Renal pelvis (tissue), 12 donors: Measurements from ENCODE around the gene JOSD2. TPM values are rescaled to one million over a fixed set of nuclear protein-coding genes. Genes with fewer than 3 reads are reported as not detected.

Experiments
- DNase-seq: peaks from one replicate; pipeline ENCODE4 v3.0.0-alpha.2; 2013
- long read RNA-seq, 16 experiments: transcript quantifications; one replicate each; lab custom pipeline, GENCODE V29; 2026
- polyA plus RNA-seq, 3 donors: library from polyadenylated mRNA; unstranded; fragments of 120-200 nt; gene quantifications; one replicate each; pipeline ENCODE4 v1.2.1, GENCODE V29; 2013; ENCODE audit not compliant: insufficient read length in 3 of 3

Gene JOSD2, protein sequence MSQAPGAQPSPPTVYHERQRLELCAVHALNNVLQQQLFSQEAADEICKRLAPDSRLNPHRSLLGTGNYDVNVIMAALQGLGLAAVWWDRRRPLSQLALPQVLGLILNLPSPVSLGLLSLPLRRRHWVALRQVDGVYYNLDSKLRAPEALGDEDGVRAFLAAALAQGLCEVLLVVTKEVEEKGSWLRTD
- polyA plus RNA-seq, result 10 to 100 TPM; 12.9 to 15.1 (median 14.1) TPM
- long read RNA-seq, donor 1, transcript JOSD2-204 (5 exons, 996 nt), result major isoform, 5 of 9 reads
- long read RNA-seq, donor 1, partial matches to known transcripts, result 0 of 9 reads
- long read RNA-seq, donor 1, other reads (novel, unspliced or antisense), result 0 of 9 reads
- long read RNA-seq, donor 2, transcript JOSD2-204 (5 exons, 996 nt), result major isoform, 6 of 9 reads
- long read RNA-seq, donor 2, partial matches to known transcripts, result 0 of 9 reads
- long read RNA-seq, donor 2, other reads (novel, unspliced or antisense), result 0 of 9 reads
- long read RNA-seq, donor 3, transcript JOSD2-204 (5 exons, 996 nt), result major isoform, 9 of 12 reads
- long read RNA-seq, donor 3, partial matches to known transcripts, result 0 of 12 reads
- long read RNA-seq, donor 3, other reads (novel, unspliced or antisense), result 0 of 12 reads
- long read RNA-seq, donor 4, transcript JOSD2-205 (5 exons, 802 nt), result minor isoform, 5 of 23 reads
- long read RNA-seq, donor 4, transcript JOSD2-204 (5 exons, 996 nt), result major isoform, 15 of 23 reads
- long read RNA-seq, donor 4, partial matches to known transcripts, result 0 of 23 reads
- long read RNA-seq, donor 4, other reads (novel, unspliced or antisense), result 0 of 23 reads
- long read RNA-seq, donor 5, partial matches to known transcripts, result 0 of 6 reads
- long read RNA-seq, donor 5, other reads (novel, unspliced or antisense), result 0 of 6 reads
- long read RNA-seq, donor 6, transcript JOSD2-204 (5 exons, 996 nt), result major isoform, 5 of 7 reads
- long read RNA-seq, donor 6, partial matches to known transcripts, result 0 of 7 reads
- long read RNA-seq, donor 6, other reads (novel, unspliced or antisense), result 0 of 7 reads
- long read RNA-seq, donor 7, transcript JOSD2-204 (5 exons, 996 nt), result major isoform, 14 of 16 reads
- long read RNA-seq, donor 7, partial matches to known transcripts, result 0 of 16 reads
- long read RNA-seq, donor 7, other reads (novel, unspliced or antisense), result 0 of 16 reads
- long read RNA-seq, donor 8, partial matches to known transcripts, result 0 of 6 reads
- long read RNA-seq, donor 8, other reads (novel, unspliced or antisense), result 0 of 6 reads
- long read RNA-seq, donor 9, transcript JOSD2-204 (5 exons, 996 nt), result major isoform, 11 of 17 reads
- long read RNA-seq, donor 9, transcript JOSD2-205 (5 exons, 802 nt), result minor isoform, 6 of 17 reads
- long read RNA-seq, donor 9, partial matches to known transcripts, result 0 of 17 reads
- long read RNA-seq, donor 9, other reads (novel, unspliced or antisense), result 0 of 17 reads
- long read RNA-seq, donor 10, transcript JOSD2-204 (5 exons, 996 nt), result major isoform, 7 of 8 reads
- long read RNA-seq, donor 10, partial matches to known transcripts, result 0 of 8 reads
- long read RNA-seq, donor 10, other reads (novel, unspliced or antisense), result 0 of 8 reads
- long read RNA-seq, donor 11, transcript JOSD2-204 (5 exons, 996 nt), result major isoform, 6 of 6 reads
- long read RNA-seq, donor 11, partial matches to known transcripts, result 0 of 6 reads
- long read RNA-seq, donor 11, other reads (novel, unspliced or antisense), result 0 of 6 reads
- long read RNA-seq, donor 12, transcript JOSD2-204 (5 exons, 996 nt), result major isoform, 11 of 14 reads
- long read RNA-seq, donor 12, partial matches to known transcripts, result 0 of 14 reads
- long read RNA-seq, donor 12, other reads (novel, unspliced or antisense), result 0 of 14 reads
- long read RNA-seq, donor 13, partial matches to known transcripts, result 0 of 4 reads
- long read RNA-seq, donor 13, other reads (novel, unspliced or antisense), result 0 of 4 reads
- long read RNA-seq, donor 14, transcript JOSD2-204 (5 exons, 996 nt), result major isoform, 15 of 21 reads
- long read RNA-seq, donor 14, partial matches to known transcripts, result 0 of 21 reads
- long read RNA-seq, donor 14, other reads (novel, unspliced or antisense), result 0 of 21 reads
- long read RNA-seq, donor 15, transcript JOSD2-204 (5 exons, 996 nt), result major isoform, 15 of 18 reads
- long read RNA-seq, donor 15, partial matches to known transcripts, result 0 of 18 reads
- long read RNA-seq, donor 15, other reads (novel, unspliced or antisense), result 0 of 18 reads
- long read RNA-seq, donor 16, transcript JOSD2-204 (5 exons, 996 nt), result major isoform, 11 of 17 reads
- long read RNA-seq, donor 16, partial matches to known transcripts, result 0 of 17 reads
- long read RNA-seq, donor 16, other reads (novel, unspliced or antisense), result 0 of 17 reads

DNA sequence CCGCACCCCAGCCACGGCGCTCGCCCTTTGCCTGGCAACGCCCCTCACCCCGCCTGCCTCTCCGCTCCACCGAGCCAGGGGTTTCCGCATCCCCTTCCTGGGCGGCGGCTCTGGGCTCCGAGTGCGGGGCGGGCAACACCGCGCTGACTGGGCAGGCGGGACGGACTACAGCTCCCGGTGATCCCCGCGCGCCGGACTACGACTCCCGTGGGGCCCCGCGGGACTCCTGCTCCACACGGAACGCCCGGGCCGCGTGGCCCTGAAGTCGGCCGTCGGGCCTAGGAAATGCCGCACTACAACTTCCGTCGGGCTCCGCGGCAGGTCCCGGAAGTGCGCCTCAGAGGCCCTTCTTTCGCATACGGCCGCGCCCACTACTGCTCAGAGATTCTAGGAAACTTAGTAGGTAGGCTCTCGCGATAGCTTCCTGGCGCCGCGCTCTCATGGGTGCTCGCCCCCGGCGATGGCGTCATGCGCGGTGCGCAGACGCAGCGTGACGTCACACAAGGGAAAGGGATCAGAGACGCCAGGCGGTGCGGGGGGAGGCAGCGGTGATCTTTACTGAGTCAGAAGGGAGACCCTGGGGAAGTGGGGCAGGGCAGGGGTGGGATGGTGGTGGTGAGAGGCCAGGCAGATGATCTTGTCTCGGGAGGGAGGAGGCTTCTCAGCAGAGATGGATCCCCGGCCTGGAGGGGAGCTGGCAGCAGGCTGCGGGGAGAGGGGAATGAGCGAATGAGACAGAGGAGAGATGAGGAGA, at the start of gene JOSD2:
JOSD2 (minus strand) TSS at position 123 of the 754 bp plus-strand sequence. CDS start 760 bp downstream, outside the sequence.
- DNase-seq, result peak; percentile 99

DNA sequence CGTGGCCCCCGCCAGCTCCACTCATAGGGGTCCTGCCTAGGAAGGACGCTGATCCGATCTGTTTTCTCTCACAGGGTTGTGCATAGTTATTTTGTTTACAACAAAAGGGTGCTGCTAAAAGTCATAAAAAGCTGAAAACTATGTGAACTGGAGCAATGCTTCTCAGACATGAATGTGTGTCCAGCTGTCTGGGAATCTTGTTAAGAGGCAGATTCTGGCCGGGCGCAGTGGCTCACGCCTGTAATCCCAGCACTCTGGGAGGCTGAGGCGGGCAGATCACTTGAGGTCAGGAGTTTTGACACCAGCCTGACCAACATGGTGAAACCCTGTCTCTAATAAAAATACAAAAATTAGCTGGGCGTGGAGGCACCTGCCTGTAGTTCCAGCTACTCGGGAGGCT, 48.6 kb upstream of the JOSD2 start:
- no peak for DNase-seq

DNA sequence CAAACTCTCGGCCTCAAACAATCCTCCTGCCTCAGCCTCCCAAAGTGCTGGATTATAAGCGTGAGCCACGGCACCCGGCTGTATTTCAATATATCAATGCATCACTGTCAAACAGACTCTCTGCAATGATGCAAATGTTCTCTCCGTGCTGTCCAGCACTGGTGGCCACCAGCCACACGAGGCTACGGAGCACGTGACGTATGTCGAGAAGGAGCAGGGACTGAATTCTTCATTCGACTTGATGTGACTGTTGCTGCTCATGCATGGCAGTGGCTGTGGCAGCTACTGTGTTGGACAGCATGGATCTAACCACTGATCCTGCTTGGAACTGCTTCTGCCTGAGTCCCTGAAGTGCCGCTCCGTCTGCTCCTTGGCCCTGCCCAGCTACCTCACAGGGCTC, 47.5 kb upstream of the JOSD2 start:
- no peak for DNase-seq

GRCh38 chr19:50558039-50558438, 47.0 kb upstream of the JOSD2 start:
- DNase-seq, result no peak

- no peak for DNase-seq
Observed at GRCh38 chr19:50557009-50557613, 46.1 kb upstream of the JOSD2 start.

DNA sequence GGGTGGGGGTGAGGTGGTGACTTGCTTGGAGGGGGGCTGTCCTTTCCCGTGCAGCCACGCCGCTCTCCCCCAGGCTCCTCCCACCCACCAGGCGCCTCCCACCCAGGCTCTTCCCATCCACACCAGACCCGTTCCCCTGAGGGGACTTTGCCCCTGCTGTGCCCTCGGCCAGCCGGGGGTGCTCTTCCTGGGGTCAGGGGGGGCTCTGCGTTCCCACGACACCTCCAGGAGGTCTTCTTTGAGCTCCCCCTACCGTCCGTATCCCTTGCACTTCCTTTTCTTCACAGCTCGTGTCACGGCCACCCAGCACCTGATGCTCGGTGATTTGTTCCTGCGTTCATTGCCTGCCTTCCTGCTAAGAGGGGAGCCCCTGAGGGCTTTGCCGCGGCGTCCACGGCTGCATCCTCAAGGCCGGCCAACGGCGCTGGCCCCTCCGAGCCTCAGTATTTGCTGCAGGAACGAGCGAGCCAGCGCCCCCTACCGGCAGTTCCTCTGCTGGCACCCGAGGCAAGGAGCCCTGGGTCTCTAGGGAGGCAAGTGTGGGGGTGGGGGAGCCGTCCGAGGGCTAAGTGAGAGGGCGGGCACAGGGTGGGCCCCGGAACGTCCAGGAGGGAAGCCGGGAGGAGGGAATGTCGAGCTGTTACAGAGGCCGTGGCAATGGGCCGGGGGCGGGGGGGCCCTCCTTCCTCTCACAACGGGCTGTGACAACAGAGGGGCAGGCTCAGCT, 45.5 kb upstream of the JOSD2 start:
- peak; percentile 86 for DNase-seq

GRCh38 chr19:50555450-50556281, 44.7 kb upstream of the JOSD2 start:
- no peak for DNase-seq

- no peak for DNase-seq
Observed at GRCh38 chr19:50555033-50555432, 44.0 kb upstream of the JOSD2 start.

DNA sequence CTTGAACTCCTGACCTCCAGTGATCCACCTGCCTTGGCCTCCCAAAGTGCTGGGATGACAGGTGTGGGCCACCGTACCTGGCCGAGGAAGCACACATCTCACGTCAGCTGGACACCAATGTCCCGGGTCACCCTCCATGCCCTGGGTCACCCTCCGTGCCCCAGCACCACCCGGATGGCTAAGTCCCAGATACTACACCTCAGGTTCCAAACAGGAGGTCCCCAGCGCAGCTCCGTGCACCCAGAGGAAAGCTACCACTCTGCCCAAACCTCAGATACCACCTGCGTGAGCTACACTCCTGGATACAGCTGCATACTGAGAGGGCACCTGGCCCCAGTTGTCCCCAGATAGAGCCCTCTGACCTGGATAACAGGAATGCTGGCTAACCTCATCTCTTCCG, 43.2 kb upstream of the JOSD2 start:
- no peak for DNase-seq

DNA sequence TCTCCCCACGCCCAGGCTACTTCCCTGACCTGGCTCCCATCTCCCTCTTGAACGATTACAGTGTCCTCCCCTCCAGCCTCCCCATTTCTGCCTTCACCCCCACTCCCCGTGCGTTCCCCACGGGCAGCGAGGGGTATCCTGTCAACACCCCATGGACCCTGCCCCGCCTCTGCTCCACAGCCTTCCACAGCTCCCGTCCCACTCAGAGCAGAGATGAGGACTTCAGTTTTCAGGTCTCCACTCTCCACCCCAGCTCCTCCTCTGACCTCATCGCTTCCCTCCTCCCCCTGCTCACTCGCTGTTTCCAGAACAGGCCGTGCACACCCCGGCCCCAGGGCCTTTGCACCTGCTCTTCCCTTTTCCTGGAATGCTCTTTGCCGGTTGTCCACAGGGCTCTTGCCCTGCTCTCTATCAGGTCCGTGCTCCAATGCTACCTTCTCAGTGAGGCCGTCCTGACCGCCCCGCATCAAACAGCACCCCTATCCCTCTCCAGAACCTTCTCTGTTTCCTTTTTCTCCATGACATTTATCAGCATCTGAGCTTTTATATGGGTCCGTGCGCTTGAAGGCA, 42.2 kb upstream of the JOSD2 start:
- no peak for DNase-seq

GRCh38 chr19:50552540-50552939, 41.5 kb upstream of the JOSD2 start:
- no peak for DNase-seq

- DNase-seq, result peak; percentile 61
Observed at GRCh38 chr19:50551715-50552187, 40.8 kb upstream of the JOSD2 start.

DNA sequence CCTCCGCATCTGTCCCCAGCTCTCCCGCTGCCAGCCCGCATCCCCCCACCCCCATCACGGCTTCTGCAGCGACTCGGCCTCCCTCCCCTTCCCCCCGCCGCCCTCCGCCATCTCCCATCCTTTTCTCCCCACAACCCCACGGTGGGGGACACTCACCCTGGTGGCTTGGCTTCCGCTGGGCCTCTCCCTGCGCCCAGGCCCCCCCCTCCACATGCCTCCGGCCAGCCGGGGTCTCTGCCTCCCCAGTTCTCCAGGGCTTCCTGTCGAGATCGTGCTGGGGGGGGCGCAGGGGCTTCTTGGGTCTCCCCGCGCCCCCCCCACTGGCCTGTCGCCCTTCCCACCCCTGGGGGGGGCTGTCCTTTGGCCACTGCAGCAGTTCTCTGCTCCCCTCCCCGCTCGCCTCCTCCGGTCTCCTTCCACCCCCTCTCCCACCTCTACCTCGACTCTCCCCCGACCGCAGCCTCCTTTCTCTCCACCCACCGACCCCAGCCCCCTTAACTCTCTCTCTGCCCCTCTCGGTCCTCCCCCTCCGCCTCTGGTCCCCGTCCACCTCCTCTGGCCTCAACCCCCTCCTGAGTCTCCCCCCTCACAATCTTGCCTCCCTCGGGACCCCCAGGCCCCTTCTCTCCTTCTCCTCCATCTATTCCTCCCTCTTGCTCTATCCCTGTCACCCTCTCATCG, 40.2 kb upstream of the JOSD2 start:
- DNase-seq, result no peak

GRCh38 chr19:50550594-50550966, 39.6 kb upstream of the JOSD2 start:
- DNase-seq, result no peak

GRCh38 chr19:50549927-50550593, 39.1 kb upstream of the JOSD2 start:
- DNase-seq, result no peak
